RKO (cell line): ENCODE measurements around the gene CHN2.
"Not testable (repeated sequence)": the region's sequence is repeated elsewhere in the genome, so short reads cannot be mapped to it uniquely, and the experiment has no call there.

Source experiments
- DNase-seq: peaks from one replicate; pipeline ENCODE4 v3.0.0-alpha.2; 2016; ENCODE audit warnings: low spot score

CHN2 gene

GRCh38 chr7:29499932-29500331 lies 305.4 kb downstream of the CHN2 start:
- no peak for DNase-seq

DNA sequence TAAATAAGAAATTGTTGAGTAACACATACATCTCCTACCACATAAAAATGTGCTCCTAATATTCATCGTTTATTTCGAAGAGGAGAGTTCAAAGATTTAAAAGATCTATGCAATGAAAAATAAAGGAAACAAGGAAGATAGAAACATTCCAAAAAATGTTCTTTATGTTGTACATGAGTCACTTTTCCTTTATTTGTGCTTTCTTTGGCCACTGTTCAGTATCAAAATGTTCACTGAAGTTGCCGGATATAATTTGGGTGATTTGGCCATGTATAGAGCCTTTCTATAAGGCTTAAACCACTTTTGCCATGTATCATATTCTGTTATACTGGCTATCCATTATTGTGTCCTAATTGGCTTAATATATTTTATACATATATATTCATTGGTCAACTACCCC lies 306.1 kb downstream of the CHN2 start:
- DNase-seq: no peak

- no peak for DNase-seq
Observed at GRCh38 chr7:29502133-29502532, 307.6 kb downstream of the CHN2 start.

GRCh38 chr7:29505931-29506330 lies 311.4 kb downstream of the CHN2 start:
- DNase-seq: no peak

- DNase-seq: no peak
Observed at GRCh38 chr7:29508608-29509007, 314.0 kb downstream of the CHN2 start.

DNA sequence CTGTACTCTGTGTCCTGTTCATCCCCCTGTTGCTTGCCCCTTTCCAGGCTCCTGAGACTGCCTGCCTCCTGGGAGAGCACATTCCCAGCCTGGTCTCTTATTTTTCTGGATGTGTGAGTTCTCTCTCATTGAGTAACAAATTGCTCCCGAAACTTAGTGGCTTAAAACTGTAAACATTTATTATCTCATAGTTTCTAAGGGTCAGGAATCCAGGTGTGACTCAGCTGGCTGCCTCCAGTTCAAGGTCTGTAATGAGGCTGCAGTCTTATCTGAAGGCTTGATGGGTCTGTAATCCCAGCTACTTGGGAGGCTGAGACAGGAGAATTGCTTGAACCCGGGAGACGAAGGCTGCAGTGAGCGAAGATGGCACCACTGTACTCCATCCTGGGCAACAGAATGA lies 315.5 kb downstream of the CHN2 start:
- DNase-seq: no peak

DNA sequence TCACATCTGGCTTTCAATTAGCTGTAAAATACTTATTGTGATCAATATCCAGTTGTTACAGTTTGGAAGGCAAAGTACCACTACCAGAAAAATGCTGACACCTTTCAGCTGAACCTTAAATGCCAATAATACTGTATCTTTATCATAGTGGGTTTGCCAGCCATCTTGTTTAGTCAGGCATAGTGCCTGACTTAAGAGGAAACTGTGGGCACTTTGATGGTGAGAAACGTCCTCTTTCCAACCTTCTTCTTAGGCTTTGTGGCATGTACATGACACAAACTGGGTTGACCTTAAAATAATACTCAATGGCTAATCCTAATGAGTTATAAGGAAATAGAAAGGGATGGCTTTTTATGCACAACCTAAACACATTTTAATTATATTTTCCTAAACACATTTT lies 316.8 kb downstream of the CHN2 start:
- no peak for DNase-seq

DNA sequence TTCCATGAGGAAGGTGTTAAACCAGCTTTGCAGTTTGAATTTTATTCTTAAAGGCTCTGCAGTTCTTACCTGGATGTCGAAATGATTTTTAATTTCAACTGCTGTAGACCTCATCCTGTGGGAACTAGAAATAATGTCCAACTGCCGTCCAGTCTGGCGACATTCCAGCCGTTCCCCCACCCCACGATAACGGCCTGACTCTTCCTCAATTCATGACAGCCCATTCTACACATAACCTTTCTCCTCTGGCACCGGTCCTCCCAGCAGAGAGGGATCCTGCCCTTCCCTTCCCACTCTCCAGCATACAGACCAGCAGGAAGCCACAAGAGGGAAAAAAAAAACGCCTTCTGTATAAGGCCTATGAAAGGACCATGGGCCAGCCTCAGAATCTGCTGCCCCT lies 317.3 kb downstream of the CHN2 start:
- DNase-seq: no peak

GRCh38 chr7:29516491-29516890 lies 321.9 kb downstream of the CHN2 start:
- DNase-seq: no peak

DNA sequence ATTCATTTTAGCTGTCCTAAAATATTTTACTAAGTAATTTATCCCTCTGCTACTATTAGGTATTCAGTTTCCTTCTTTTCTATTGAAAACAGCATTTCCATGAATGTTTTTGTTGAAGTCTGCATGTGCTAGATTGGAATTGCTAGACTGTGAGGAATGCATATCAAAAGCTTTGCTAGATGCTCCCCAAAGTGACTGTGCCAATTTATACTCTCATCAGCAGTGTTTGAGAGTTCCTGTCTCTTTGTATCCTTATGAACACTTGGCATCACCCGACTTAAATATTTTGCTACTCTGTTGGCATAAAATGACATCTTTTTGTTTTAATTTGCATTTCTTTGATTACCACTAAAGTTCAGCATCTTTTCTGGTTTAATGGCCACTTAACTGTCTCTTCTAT lies 324.0 kb downstream of the CHN2 start:
- no peak for DNase-seq

DNA sequence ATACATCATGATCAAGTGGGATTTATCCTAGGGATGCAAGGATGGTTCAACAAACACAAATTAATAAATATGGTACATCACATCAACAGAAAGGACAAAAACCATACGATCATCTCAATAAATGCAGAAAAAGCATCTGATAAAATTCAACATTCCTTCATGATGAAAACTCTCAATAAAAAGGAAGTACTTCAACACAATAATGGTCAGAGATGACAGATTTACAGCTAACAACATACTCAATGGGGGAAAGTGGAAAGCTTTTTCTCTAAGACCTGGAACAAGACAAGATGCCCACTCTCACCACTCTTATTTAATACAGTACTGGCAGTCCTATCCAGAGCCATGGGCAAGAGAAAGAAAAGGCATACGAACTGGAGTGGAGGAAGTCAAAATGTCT lies 329.2 kb downstream of the CHN2 start:
- no peak for DNase-seq

DNA sequence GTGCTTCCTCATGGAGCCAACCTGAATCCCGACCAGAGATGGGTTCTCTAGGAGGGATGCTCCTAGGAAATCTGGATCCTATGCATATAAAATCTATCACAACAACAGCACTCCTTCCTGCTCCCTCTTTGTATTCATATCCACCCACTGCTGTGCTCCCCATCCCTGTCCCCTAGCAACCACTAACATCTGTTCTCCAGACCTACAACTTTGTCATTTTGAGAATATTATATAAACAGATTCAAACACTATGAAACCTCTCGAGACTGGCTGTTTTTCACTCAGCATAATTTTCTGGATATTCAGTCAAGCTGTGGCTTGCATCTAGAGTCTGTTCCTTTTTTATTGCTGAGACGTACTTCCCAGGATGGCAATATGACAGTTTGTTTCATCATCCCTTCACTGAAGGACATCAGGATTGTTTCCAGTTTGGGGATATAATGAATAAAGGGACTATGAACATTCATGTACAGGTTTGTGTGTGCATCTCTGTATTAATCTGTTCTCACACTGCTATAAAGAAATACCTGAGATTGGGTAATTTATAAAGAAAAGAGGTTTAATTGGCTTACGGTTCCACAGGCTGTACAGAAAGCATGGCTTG lies 333.0 kb downstream of the CHN2 start:
- DNase-seq: no peak

DNA sequence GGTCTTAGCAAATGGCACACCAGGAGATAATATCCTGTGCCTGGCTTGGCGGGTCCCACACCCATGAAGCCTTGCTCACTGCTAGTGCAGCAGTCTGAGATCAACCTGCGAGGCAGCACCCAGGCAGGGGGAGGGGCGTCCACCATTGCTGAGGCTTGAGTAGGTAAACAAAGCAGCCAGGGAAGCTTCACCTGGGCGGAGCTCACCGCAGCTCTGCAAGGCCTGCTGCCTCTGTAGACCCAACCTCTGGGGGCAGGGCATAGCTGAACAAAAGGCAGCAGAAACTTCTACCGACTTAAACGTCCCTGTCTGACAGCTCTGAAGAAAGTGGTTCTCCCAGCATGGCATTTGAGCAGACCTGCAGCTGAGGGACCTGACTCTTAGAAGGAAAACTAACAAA lies 334.0 kb downstream of the CHN2 start:
- not testable (repeated sequence) for DNase-seq
